Measurements from ENCODE around the gene OPALIN.

Gene OPALIN

DNA sequence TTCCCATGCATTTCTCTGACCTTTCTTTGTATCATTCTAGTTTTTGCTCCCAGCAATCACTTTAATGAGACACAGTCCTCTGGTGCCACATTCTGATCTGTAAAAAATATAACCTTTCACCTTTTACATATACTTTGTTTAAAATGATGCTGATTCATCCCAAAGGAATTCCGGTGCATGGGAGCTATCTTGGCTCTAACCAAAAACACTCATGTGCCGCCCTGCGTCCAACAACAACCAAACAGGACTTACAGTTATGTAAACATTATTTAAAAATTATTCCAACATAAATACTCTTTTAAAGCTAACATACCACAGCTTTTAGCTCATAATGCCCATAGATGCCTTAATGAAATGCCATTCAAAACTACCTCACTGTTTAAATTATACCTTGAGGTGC, 7.7 kb upstream of the OPALIN start:
- no peak for DNase-seq (ENCODE audit: low spot score)
- Mint-ChIP-seq H3K27ac (no peak overlapping the region), H3K4me1 (ENCODE audit: low read depth) (no peaks in the 10 kb centered on the region), H3K4me3 (no peak overlapping the region), H3K36me3 (ENCODE audit: low read depth) (no peaks in the 10 kb centered on the region), H3K27me3 (ENCODE audit: low read depth) (peaks cover 5% of the 10 kb centered on the region), H3K9me3 (no peaks in the 10 kb centered on the region)

- Mint-ChIP-seq H3K4me1 (ENCODE audit: low read depth) (no peaks in the 10 kb centered on the region), H3K27me3 (ENCODE audit: low read depth) (peaks cover 5% of the 10 kb centered on the region), H3K36me3 (ENCODE audit: low read depth) (no peaks in the 10 kb centered on the region), H3K27ac (no peak overlapping the region), H3K4me3 (no peak overlapping the region), H3K9me3 (no peaks in the 10 kb centered on the region)
- no peak for DNase-seq (ENCODE audit: low spot score)
These were observed 6.8 kb upstream of the OPALIN start for GRCh38 chr10:96365571-96365970.

DNA sequence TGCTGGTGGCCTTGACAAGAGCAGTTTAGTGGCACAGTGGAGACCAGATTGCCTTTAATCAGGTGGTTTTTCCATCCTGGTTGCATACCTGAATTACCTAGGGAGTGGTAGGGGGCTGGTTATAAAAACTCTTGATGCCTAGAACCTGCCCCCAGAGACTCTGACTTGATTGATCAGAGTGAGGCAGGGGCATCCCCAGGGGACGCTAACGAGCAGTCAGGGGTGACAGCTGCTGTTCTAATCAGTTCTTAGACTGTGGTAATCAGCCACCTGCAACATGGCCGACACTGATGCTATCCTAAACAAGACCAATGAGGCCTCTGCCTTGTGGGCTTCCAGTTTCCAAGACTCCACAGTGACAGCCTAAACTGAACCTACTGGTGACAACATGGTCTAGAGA, 2.0 kb upstream of the OPALIN start:
- Mint-ChIP-seq H3K27me3 (ENCODE audit: low read depth) (peaks cover 10% of the 10 kb centered on the region), H3K36me3 (ENCODE audit: low read depth) (no peaks in the 10 kb centered on the region), H3K9me3 (no peaks in the 10 kb centered on the region), H3K4me1 (ENCODE audit: low read depth) (no peaks in the 10 kb centered on the region), H3K4me3 (no peak overlapping the region), H3K27ac (no peak overlapping the region)
- DNase-seq (ENCODE audit: low spot score): no peak

DNA sequence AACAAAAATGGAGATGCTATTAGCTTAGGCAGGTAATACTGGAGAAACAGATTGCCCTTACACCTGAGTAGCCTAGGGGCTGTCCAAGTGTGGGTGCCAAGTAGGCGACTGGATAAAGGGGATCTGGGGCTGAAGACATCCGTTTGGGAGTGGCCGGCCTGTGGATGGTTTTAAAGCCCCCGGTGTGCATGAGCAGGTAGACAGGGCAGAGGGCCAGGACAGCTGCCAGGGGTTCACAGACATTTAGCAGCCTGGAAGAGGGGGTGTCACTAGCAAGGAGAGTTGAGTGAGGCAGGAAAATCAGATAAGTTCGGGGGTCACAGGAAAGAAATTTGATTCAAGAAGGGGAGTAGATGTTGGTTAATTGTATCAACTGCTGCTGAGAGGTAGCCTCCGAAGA, 1.5 kb upstream of the OPALIN start:
- no peak overlapping the region for H3K4me3 Mint-ChIP-seq
- H3K36me3 Mint-ChIP-seq (ENCODE audit: low read depth): no peaks in the 10 kb centered on the region
- H3K27ac Mint-ChIP-seq: no peak overlapping the region
- H3K9me3 Mint-ChIP-seq: no peaks in the 10 kb centered on the region
- no peaks in the 10 kb centered on the region for H3K4me1 Mint-ChIP-seq (ENCODE audit: low read depth)
- peaks cover 10% of the 10 kb centered on the region for H3K27me3 Mint-ChIP-seq (ENCODE audit: low read depth)
- no peak for DNase-seq (ENCODE audit: low spot score)

DNA sequence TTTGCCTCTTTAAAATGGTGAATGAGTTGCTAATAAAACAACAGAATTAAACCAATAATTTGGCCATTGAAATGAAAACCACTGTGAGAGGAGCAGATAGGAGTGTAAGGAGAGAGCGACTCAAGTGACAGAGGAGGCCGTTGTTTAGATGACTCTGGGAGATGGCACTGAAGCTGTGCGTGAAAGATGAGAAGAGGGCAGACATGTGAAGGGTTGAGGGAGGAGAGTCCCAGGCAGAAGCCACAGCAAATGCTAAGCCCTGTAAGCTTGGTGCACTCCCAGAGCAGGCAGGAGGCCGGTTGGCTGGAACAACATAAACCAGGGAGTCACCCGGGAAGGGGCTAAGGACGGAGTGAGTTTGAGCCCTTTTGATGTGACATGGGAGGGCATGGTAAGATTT, 814 bp upstream of the OPALIN start:
- H3K4me1 Mint-ChIP-seq (ENCODE audit: low read depth): no peaks in the 10 kb centered on the region

GRCh38 chr10:96357038-96357620, 1.7 kb downstream of the OPALIN start:
- H3K27ac Mint-ChIP-seq: no peak overlapping the region
- H3K27me3 Mint-ChIP-seq (ENCODE audit: low read depth): peaks cover 10% of the 10 kb centered on the region
- no peaks in the 10 kb centered on the region for H3K9me3 Mint-ChIP-seq
- H3K36me3 Mint-ChIP-seq (ENCODE audit: low read depth): no peaks in the 10 kb centered on the region
- no peaks in the 10 kb centered on the region for H3K4me1 Mint-ChIP-seq (ENCODE audit: low read depth)
- no peak for DNase-seq (ENCODE audit: low spot score)
- no peak overlapping the region for H3K4me3 Mint-ChIP-seq

More for the DNA sequence above, 814 bp upstream of the OPALIN start:
- Mint-ChIP-seq H3K36me3 (ENCODE audit: low read depth) (no peaks in the 10 kb centered on the region), H3K9me3 (no peaks in the 10 kb centered on the region), H3K27ac (no peak overlapping the region), H3K4me3 (no peak overlapping the region), H3K27me3 (ENCODE audit: low read depth) (peaks cover 10% of the 10 kb centered on the region)
- DNase-seq (ENCODE audit: low spot score): no peak

- DNase-seq (ENCODE audit: low spot score): no peak
- H3K36me3 Mint-ChIP-seq (ENCODE audit: low read depth): no peaks in the 10 kb centered on the region
- no peaks in the 10 kb centered on the region for H3K4me1 Mint-ChIP-seq (ENCODE audit: low read depth)
- H3K4me3 Mint-ChIP-seq: no peak overlapping the region
- H3K27ac Mint-ChIP-seq: no peak overlapping the region
- H3K27me3 Mint-ChIP-seq (ENCODE audit: low read depth): peaks cover 17% of the 10 kb centered on the region
- H3K9me3 Mint-ChIP-seq: no peaks in the 10 kb centered on the region
These were observed 6.2 kb downstream of the OPALIN start for GRCh38 chr10:96352582-96352981.

DNA sequence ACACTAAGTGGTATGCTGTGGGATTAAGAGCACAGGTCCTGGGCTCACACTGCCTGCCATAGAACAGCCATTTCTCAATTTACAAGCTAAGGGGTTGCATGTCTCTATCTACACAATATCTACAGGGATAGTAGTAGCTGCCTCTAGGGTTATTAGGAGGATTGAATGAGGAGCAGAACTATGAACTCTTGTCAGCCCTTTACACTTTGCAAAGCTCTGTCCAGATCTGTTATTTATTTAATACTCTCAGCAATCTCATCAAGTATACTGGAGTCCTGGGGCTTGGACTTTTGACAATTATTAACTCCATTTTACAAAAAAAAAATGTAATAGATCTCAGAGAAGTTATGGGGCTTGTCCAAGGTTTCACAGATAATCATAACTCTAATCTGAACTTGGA, 6.8 kb downstream of the OPALIN start:
- DNase-seq (ENCODE audit: low spot score): no peak
- peaks cover 19% of the 10 kb centered on the region for H3K27me3 Mint-ChIP-seq (ENCODE audit: low read depth)

GRCh38 chr10:96346295-96346694, 12.5 kb downstream of the OPALIN start:
- Mint-ChIP-seq H3K4me1 (ENCODE audit: low read depth) (peaks cover 3% of the 10 kb centered on the region), H3K36me3 (ENCODE audit: low read depth) (no peaks in the 10 kb centered on the region), H3K27me3 (ENCODE audit: low read depth) (peaks cover 23% of the 10 kb centered on the region), H3K27ac (no peak overlapping the region), H3K9me3 (peaks cover 9% of the 10 kb centered on the region), H3K4me3 (no peak overlapping the region)
- DNase-seq (ENCODE audit: low spot score): no peak

More for the DNA sequence above, 6.8 kb downstream of the OPALIN start:
- Mint-ChIP-seq H3K9me3 (no peaks in the 10 kb centered on the region), H3K36me3 (ENCODE audit: low read depth) (no peaks in the 10 kb centered on the region), H3K27ac (no peak overlapping the region), H3K4me3 (no peak overlapping the region), H3K4me1 (ENCODE audit: low read depth) (no peaks in the 10 kb centered on the region)

- H3K27ac Mint-ChIP-seq: no peak overlapping the region
- peaks cover 19% of the 10 kb centered on the region for H3K27me3 Mint-ChIP-seq (ENCODE audit: low read depth)
- H3K4me3 Mint-ChIP-seq: no peak overlapping the region
- H3K4me1 Mint-ChIP-seq (ENCODE audit: low read depth): peaks cover 3% of the 10 kb centered on the region
- H3K9me3 Mint-ChIP-seq: peaks cover 9% of the 10 kb centered on the region
- H3K36me3 Mint-ChIP-seq (ENCODE audit: low read depth): no peaks in the 10 kb centered on the region
- no peak for DNase-seq (ENCODE audit: low spot score)
These were observed 13.6 kb downstream of the OPALIN start for GRCh38 chr10:96345222-96345621.

DNA sequence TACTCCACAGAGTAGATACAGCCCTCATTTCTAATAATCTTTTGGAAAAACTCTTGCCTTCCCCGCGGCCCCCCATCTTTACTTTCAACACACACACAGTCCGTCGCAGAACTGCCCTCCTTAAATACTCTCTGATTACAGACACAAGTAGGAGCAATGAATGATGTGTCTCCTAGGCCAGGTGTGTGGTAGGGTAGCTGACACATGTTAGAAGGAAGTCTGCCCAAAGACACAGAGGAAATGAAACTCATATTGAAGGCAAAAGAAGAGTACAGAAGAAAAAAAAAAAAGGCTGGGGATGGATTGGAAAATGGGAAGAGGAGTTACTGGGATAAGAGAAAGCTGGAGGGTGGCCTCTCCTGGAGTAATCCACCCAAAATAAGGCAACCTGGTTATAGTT, 14.6 kb downstream of the OPALIN start:
- peaks cover 3% of the 10 kb centered on the region for H3K4me1 Mint-ChIP-seq (ENCODE audit: low read depth)
- no peak overlapping the region for H3K4me3 Mint-ChIP-seq
- H3K9me3 Mint-ChIP-seq: peaks cover 9% of the 10 kb centered on the region
- no peak overlapping the region for H3K27ac Mint-ChIP-seq
- no peak for DNase-seq (ENCODE audit: low spot score)
- H3K27me3 Mint-ChIP-seq (ENCODE audit: low read depth): peaks cover 18% of the 10 kb centered on the region
- H3K36me3 Mint-ChIP-seq (ENCODE audit: low read depth): no peaks in the 10 kb centered on the region

DNA sequence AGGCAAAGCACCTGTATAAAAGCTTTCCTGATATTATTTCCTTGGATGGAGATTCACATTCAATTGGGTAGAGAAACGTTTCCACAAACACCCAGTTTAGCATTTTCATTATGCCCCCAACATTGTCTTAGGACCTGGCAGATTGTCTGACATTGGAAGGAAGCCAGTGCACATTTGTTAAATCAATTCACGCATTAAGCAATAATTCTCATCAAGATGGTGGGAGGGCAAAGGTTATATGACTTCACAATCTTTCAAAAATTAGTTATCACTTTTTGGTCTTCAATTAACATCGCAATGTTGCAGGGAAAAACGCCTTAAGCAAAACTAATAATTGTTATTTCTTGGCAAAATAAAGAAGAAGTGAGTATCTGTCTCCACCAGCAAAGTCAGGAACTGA, 16.4 kb downstream of the OPALIN start:
- H3K27ac Mint-ChIP-seq: no peak overlapping the region
- no peak for DNase-seq (ENCODE audit: low spot score)
- H3K36me3 Mint-ChIP-seq (ENCODE audit: low read depth): no peaks in the 10 kb centered on the region
- no peak overlapping the region for H3K4me3 Mint-ChIP-seq
- H3K9me3 Mint-ChIP-seq: peaks cover 9% of the 10 kb centered on the region
- peaks cover 3% of the 10 kb centered on the region for H3K4me1 Mint-ChIP-seq (ENCODE audit: low read depth)
- H3K27me3 Mint-ChIP-seq (ENCODE audit: low read depth): peaks cover 24% of the 10 kb centered on the region

- DNase-seq (ENCODE audit: low spot score): no peak
- Mint-ChIP-seq H3K27me3 (ENCODE audit: low read depth) (peaks cover 25% of the 10 kb centered on the region), H3K4me1 (ENCODE audit: low read depth) (peaks cover 3% of the 10 kb centered on the region), H3K27ac (no peak overlapping the region), H3K36me3 (ENCODE audit: low read depth) (no peaks in the 10 kb centered on the region), H3K9me3 (peaks cover 8% of the 10 kb centered on the region), H3K4me3 (no peak overlapping the region)
These were observed 17.3 kb downstream of the OPALIN start for GRCh38 chr10:96341219-96342182.

Data from T-helper 2 cell treated with Interferon-gamma antibody and Interleukin-4, amounts not matched to agents 5 μg/mL and 100 μg/mL, for 36 hours (primary cell).